IMR-90 (cell line): ENCODE results near the gene CDH12. TPM values are rescaled to one million over a fixed set of nuclear protein-coding genes. Genes with fewer than 3 reads are reported as not detected.

ENCODE experiments used
- ATAC-seq: fragments of 200-7000 bp; cut with Tn5 transposase; 2 replicates; pipeline ENCODE4 v1.9.1; 2020; ENCODE audit warnings: low read depth, mild to moderate bottlenecking, moderate library complexity
- BruUV-seq: library from RNA; stranded (reverse); fragments of 400-500 nt; replicated peaks from 2 replicates; lab custom pipeline; 2021; lab: Mats Ljungman, UMichigan
- CTCF ChIA-PET: fragments of 300-600 bp; formaldehyde crosslinking; extraction: SDS; loops from one replicate; lab custom pipeline; 2021; ENCODE audit warnings: antibody characterized with exemption; lab: Yijun Ruan, JAX
- POLR2A ChIA-PET: fragments of 300-600 bp; sonication (Branson Sonifier 250); formaldehyde crosslinking; loops from one replicate; lab custom pipeline; 2022; ENCODE audit warnings: antibody characterized with exemption; ENCODE audit not compliant: unreplicated experiment; lab: Charles Lee
- DNase-seq: peaks from one replicate; pipeline ENCODE4 v3.0.0; 2013
- H2AFZ ChIP-seq: replicated peaks from 2 replicates; pipeline ENCODE3; 2013; ENCODE audit warnings: low read length, mild to moderate bottlenecking; ENCODE audit not compliant: poor library complexity
- H2AK5ac ChIP-seq: 2 replicates; pipeline ENCODE4 v1.6.1; 2013; ENCODE audit warnings: low read depth, low read length, inconsistent platforms
- H2AK9ac ChIP-seq: replicated peaks from 2 replicates; pipeline ENCODE3; 2013; ENCODE audit warnings: mild to moderate bottlenecking, low read depth, low read length, moderate library complexity; ENCODE audit not compliant: poor library complexity
- H2BK120ac ChIP-seq: 2 replicates; pipeline ENCODE4 v1.6.1; 2013; ENCODE audit warnings: low read depth, low read length, inconsistent platforms
- H2BK15ac ChIP-seq: 3 replicates; pipeline ENCODE4 v1.6.1; 2013; ENCODE audit warnings: low read depth, low read length, inconsistent platforms
- H2BK20ac ChIP-seq: 2 replicates; pipeline ENCODE4 v1.6.1; 2013; ENCODE audit warnings: low read depth, mild to moderate bottlenecking, inconsistent platforms, low read length, moderate library complexity
- H2BK5ac ChIP-seq: 2 replicates; pipeline ENCODE4 v1.6.1; 2013; ENCODE audit warnings: mild to moderate bottlenecking, low read depth, low read length, inconsistent platforms; ENCODE audit not compliant: poor library complexity, severe bottlenecking
- H3K14ac ChIP-seq: replicated peaks from 2 replicates; pipeline ENCODE4 v1.6.1; 2013; ENCODE audit warnings: low read depth, low read length, inconsistent platforms
- H3K18ac ChIP-seq: 2 replicates; pipeline ENCODE4 v1.6.1; 2013; ENCODE audit warnings: low read depth, low read length, control low read depth
- H3K23ac ChIP-seq: 2 replicates; pipeline ENCODE4 v1.6.1; 2013; ENCODE audit warnings: low read depth, low read length, inconsistent platforms
- H3K27ac ChIP-seq: 2 replicates; pipeline ENCODE4 v1.5.1; 2013; ENCODE audit warnings: mild to moderate bottlenecking, control low read depth, low read length; ENCODE audit not compliant: insufficient read depth
- H3K27me3 ChIP-seq: 2 replicates; pipeline ENCODE4 v1.6.1; 2013; ENCODE audit warnings: low read length; ENCODE audit not compliant: control insufficient read depth, insufficient read depth
- H3K36me3 ChIP-seq: 2 replicates; pipeline ENCODE4 v1.6.1; 2013; ENCODE audit warnings: low read length, mixed read lengths; ENCODE audit not compliant: control insufficient read depth, insufficient read depth
- H3K4ac ChIP-seq: 2 replicates; pipeline ENCODE4 v1.6.1; 2013; ENCODE audit warnings: low read depth, low read length, inconsistent platforms
- H3K4me1 ChIP-seq: 2 replicates; pipeline ENCODE4 v1.6.1; 2013; ENCODE audit warnings: low read length, mixed read lengths; ENCODE audit not compliant: control insufficient read depth, insufficient read depth
- H3K4me2 ChIP-seq: 2 replicates; pipeline ENCODE4 v1.6.1; 2013; ENCODE audit warnings: low read depth, mild to moderate bottlenecking, control low read depth, low read length, moderate library complexity
- H3K4me3 ChIP-seq: 2 replicates; pipeline ENCODE4 v1.5.1; 2013; ENCODE audit warnings: low read depth, mild to moderate bottlenecking, control low read depth, low read length, moderate library complexity; ENCODE audit not compliant: insufficient read depth
- H3K56ac ChIP-seq: 2 replicates; pipeline ENCODE4 v1.6.1; 2013; ENCODE audit warnings: low read length, inconsistent platforms; ENCODE audit not compliant: insufficient read depth; ENCODE audit errors: extremely low read depth
- H3K79me1 ChIP-seq, 2 experiments: 2 replicates each; pipeline ENCODE4 v1.6.1; 2013; ENCODE audit warnings: low read length in 2 of 2, inconsistent platforms in 1 of 2, low read depth in 1 of 2
- H3K9ac ChIP-seq: 2 replicates; pipeline ENCODE4 v1.6.1; 2013; ENCODE audit warnings: low read depth, low read length, control low read depth
- H3K9me1 ChIP-seq: 2 replicates; pipeline ENCODE4 v1.6.1; 2013; ENCODE audit warnings: low read length, inconsistent platforms; ENCODE audit not compliant: insufficient read depth
- H3K9me3 ChIP-seq: 2 replicates; pipeline ENCODE4 v1.6.1; 2013; ENCODE audit warnings: low read length; ENCODE audit not compliant: control insufficient read depth, insufficient read depth
- H4K20me1 ChIP-seq: 2 replicates; pipeline ENCODE4 v1.6.1; 2013; ENCODE audit warnings: low read length, inconsistent platforms; ENCODE audit not compliant: insufficient read depth
- H4K5ac ChIP-seq: 2 replicates; pipeline ENCODE4 v1.6.1; 2013; ENCODE audit warnings: mild to moderate bottlenecking, low read depth, low read length, control low read depth
- H4K8ac ChIP-seq, 2 experiments: 2 replicates each; pipeline ENCODE4 v1.6.1; 2013; ENCODE audit warnings: low read depth in 2 of 2, low read length in 2 of 2, control low read depth in 1 of 2, inconsistent platforms in 1 of 2
- H4K91ac ChIP-seq: 2 replicates; pipeline ENCODE4 v1.6.1; 2013; ENCODE audit warnings: low read depth, low read length, inconsistent platforms; ENCODE audit not compliant: insufficient read depth
- CEBPB ChIP-seq: IDR thresholded peaks from 2 replicates; pipeline ENCODE4 v1.6.1; 2012; ENCODE audit warnings: low read depth, low read length, improper control_type of control experiment
- CTCF ChIP-seq: conservative IDR thresholded peaks from 2 replicates; pipeline ENCODE4 v1.5.1; 2012; ENCODE audit warnings: mild to moderate bottlenecking, low read depth, low read length, improper control_type of control experiment
- ELK1 ChIP-seq: fragments of 150-350 bp; IDR thresholded peaks from 2 replicates; pipeline ENCODE4 v1.6.1; 2016; ENCODE audit warnings: low read depth, mild to moderate bottlenecking, low read length, moderate library complexity, borderline replicate concordance
- MAZ ChIP-seq: IDR thresholded peaks from 2 replicates; pipeline ENCODE4 v1.6.1; 2012; ENCODE audit warnings: low read depth, mild to moderate bottlenecking, low read length, improper control_type of control experiment, moderate library complexity, borderline replicate concordance
- MXI1 ChIP-seq: IDR thresholded peaks from 2 replicates; pipeline ENCODE4 v1.6.1; 2012; ENCODE audit warnings: low read depth, mild to moderate bottlenecking, low read length, moderate library complexity, borderline replicate concordance
- NFE2L2 ChIP-seq: fragments of 150-350 bp; IDR thresholded peaks from 2 replicates; pipeline ENCODE4 v1.6.1; 2016; ENCODE audit warnings: low read depth, mild to moderate bottlenecking, low read length
- RFX5 ChIP-seq: IDR thresholded peaks from 2 replicates; pipeline ENCODE4 v1.8.0; 2012; ENCODE audit warnings: low read depth, mild to moderate bottlenecking, low read length, moderate library complexity
- WGBS, 2 experiments: methylation state at CpG; one replicate each; pipeline versions ENCODE4 v1.1.5 to v1.1.7; 2013; ENCODE audit warnings: missing lambda C conversion rate in 2 of 2; ENCODE audit not compliant: insufficient read length in 1 of 2; ENCODE audit errors: extremely low coverage in 2 of 2; 5-methylcytosine and 5-hydroxymethylcytosine counted together
- dilution Hi-C: fragments of 300-500 bp; cut with HindIII; formaldehyde crosslinking; loops from one replicate; pipeline ENCODE4 v1.14.3; 2018; ENCODE audit warnings: low sequenced_read_pairs; ENCODE audit not compliant: unreplicated experiment
- in situ Hi-C: fragments of 300-500 bp; cut with MboI; formaldehyde crosslinking; loops from 3 replicates; pipeline ENCODE4 v1.14.3; 2019; ENCODE audit warnings: low sequenced_read_pairs, inconsistent platforms, mixed read lengths
- intact Hi-C: fragments of 100-400 bp; cut with micrococcal nuclease; formaldehyde crosslinking; loops from 2 replicates; pipeline ENCODE4 v1.10.0; 2022
- polyA plus RNA-seq, 3 experiments: library from polyadenylated mRNA; depleted of rRNA; stranded (reverse); fragments of >200 nt; gene quantifications; 2 replicates each; pipeline ENCODE4 v1.2.3, GENCODE V29; 2012; ENCODE audit warnings: low replicate concordance in 1 of 3
- total RNA-seq: library from RNA; depleted of rRNA; stranded (reverse); fragments of >200 nt; gene quantifications from 2 replicates; pipeline ENCODE4 v1.2.3, GENCODE V29; 2012
- TF ChIP-seq, protein P1 (sequence below): fragments of 150-350 bp; IDR thresholded peaks from 2 replicates; pipeline ENCODE4 v1.6.1; 2017; ENCODE audit warnings: mild to moderate bottlenecking, antibody characterized with exemption, low read length, low read depth

The CDH12 gene
- total and polyA plus RNA-seq, 2 of the 4 experiments (the other 2 are of a cell fraction): not detected

- no peaks in the 10 kb centered on the region for H4K20me1 ChIP-seq
- no peak overlapping the region for H2AK9ac ChIP-seq
- no peaks in the 10 kb centered on the region for H3K9me1 ChIP-seq
- H3K79me1 ChIP-seq: no peaks in the 10 kb centered on the region
- TF ChIP-seq CEBPB (no peak), ELK1 (no peak), CTCF (no peak), MAZ (no peak), RFX5 (no peak), NFE2L2 (no peak), MXI1 (no peak)
- TF ChIP-seq, protein P1, sequence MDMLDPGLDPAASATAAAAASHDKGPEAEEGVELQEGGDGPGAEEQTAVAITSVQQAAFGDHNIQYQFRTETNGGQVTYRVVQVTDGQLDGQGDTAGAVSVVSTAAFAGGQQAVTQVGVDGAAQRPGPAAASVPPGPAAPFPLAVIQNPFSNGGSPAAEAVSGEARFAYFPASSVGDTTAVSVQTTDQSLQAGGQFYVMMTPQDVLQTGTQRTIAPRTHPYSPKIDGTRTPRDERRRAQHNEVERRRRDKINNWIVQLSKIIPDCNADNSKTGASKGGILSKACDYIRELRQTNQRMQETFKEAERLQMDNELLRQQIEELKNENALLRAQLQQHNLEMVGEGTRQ: no peak
- H2BK20ac ChIP-seq: no peak overlapping the region
- no peak overlapping the region for H4K8ac ChIP-seq
- intact Hi-C loops (no loop called here), dilution Hi-C loops (no loop called here), in situ Hi-C loops (no loop called here)
- H3K56ac ChIP-seq: no peak overlapping the region
- no peak overlapping the region for H4K91ac ChIP-seq
- H3K14ac ChIP-seq: no peak overlapping the region
- H3K36me3 ChIP-seq: no peaks in the 10 kb centered on the region
- CTCF ChIA-PET: no interaction called here
- no peak overlapping the region for H2AK5ac ChIP-seq
- H3K18ac ChIP-seq: no peak overlapping the region
- no peaks in the 10 kb centered on the region for H3K9me3 ChIP-seq
- no peak overlapping the region for H3K4me3 ChIP-seq
- no peak overlapping the region for H2BK120ac ChIP-seq
- POLR2A ChIA-PET: no interaction called here
- no peak for ATAC-seq
- H2BK5ac ChIP-seq: no peak overlapping the region
- H3K27ac ChIP-seq: no peak overlapping the region
- no peaks in the 10 kb centered on the region for H3K4me1 ChIP-seq
- no peaks in the 10 kb centered on the region for H3K27me3 ChIP-seq
- H3K9ac ChIP-seq: no peak overlapping the region
- no TSS peak for BruUV-seq
- no peak overlapping the region for H4K5ac ChIP-seq
- DNase-seq: no peak
- H2BK15ac ChIP-seq: no peak overlapping the region
- H3K23ac ChIP-seq: no peak overlapping the region
- no CpG with 5 or more reads among the region's 4 CpGs for WGBS, 2 experiments
- no peak overlapping the region for H2AFZ ChIP-seq
- H3K4me2 ChIP-seq: no peak overlapping the region
- H3K4ac ChIP-seq: no peak overlapping the region
Measured at GRCh38 chr5:22590677-22591268, 262.4 kb downstream of the CDH12 start.
